Stimulated activated CD8-positive, alpha-beta memory T cell treated with anti-CD3 and anti-CD28 coated beads, Interleukin-12 subunit alpha, Interleukin-12 subunit beta, amount 100 ng/mL, for 4 hours (primary cell): ENCODE data around the gene MFAP3.
"Not testable (repeated sequence)": the region's sequence is repeated elsewhere in the genome, so short reads cannot be mapped to it uniquely, and the experiment has no call there.

Source experiments
- DNase-seq: peaks from one replicate; pipeline ENCODE4 v3.0.0-alpha.2; 2020; ENCODE audit warnings: low read depth

Gene MFAP3

DNA sequence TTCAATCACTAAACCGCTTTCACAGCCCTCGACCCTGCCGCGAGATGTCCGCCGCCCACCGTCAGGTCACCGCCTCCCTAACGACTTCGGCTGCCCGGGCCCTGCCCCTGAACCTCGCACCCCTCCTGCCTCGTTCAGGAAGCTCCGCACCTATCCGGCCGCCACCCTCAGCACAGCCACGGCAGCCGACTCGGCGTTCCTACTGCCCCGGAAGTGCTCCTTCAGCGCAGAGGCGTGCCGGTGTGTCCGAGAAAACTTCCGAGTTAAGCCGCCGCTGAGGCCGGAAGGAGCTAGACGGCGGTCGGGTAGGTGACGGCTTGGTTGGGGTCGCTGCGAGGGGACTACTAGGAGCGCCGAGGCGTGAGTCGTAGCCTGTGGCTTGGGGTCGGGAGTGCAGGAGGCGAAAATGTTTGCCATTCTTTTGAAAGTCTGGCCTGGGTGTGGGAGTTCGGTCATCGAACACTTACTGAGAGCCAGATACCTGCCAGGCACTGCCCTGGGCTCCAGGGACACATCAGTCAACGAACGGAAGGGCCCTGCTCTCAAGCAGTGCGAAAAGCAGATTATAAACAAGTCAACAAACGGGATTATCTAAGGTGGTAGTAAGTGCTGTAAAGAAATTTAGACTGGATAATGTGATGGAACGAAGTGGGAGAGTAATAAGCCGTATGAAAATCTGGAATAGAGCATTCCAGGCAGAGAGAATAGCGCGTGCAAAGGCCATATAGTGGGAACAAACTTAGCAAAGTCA, at the start of gene MFAP3, which contains the start of gene FAM114A2:
MFAP3 (plus strand) TSS at position 261 of the 751 bp plus-strand sequence. CDS start 10,756 bp downstream, outside the sequence.
FAM114A2 (minus strand) TSS at position 204 of the 751 bp plus-strand sequence. CDS start 3,957 bp downstream, outside the sequence.
- DNase-seq = peak; percentile 78

- no peak for DNase-seq
Measured at GRCh38 chr5:153991168-153991567, 47.6 kb upstream of the MFAP3 start.

- no peak for DNase-seq
Measured at GRCh38 chr5:153998010-153998409, 40.8 kb upstream of the MFAP3 start.

DNA sequence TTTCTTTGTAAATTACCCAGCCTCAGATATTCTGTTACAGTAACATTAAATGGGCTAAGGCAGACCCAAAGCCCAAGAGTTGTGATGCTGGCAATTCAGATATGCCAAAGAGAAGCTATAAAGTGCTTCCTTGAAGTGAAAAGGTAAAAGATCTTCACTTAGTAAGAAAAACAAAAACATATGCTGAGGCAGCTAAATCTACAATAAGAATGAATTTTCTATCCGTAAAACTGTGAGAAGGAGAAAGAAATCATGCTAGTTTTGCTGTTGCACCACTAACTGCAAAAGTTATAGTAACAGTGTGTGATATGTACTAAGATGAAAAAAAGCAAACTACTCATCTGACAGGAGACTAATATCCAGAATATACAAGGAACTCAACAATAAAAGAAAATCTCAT, 40.0 kb upstream of the MFAP3 start:
- DNase-seq = no peak

DNA sequence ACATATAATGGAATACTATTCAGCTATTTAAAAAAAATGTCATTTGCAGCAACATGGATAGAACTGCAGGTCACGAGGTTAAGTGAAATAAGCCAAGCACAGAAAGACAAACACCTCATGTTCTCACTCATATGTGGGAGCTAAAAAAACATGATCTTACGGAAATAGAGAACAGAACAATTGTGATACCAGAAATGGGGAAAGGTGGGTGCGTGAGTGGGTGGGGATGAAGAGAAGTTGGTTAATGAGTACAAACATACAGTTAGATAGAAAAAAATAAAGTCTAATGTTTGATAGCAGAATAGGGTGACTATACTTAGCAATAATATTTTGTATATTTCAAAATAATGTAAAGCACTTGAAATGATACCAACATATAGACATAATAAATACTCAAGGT, 38.8 kb upstream of the MFAP3 start:
- no peak for DNase-seq

- DNase-seq = no peak
Measured at GRCh38 chr5:154000703-154001102, 38.1 kb upstream of the MFAP3 start.

DNA sequence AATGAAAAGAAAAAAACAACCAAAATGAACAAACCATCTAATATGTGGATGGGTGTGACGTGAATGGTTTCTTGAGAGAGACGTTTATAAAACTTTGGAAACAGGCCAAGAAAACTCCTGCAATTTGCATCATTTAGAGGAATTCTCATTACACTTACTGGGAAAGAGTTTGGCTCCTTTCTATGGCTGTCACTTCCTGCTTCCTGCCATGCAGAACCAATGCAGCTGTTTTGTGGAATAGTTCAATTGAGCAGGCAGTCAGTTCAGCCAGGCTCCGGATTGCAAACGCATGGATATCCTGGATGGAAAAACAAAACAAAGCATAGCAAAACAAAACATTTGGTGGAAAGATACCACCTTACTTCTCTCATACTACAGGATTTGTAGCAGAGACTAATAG, 36.7 kb upstream of the MFAP3 start:
- no peak for DNase-seq

GRCh38 chr5:154002511-154003020, 36.2 kb upstream of the MFAP3 start:
- DNase-seq = no peak

DNA sequence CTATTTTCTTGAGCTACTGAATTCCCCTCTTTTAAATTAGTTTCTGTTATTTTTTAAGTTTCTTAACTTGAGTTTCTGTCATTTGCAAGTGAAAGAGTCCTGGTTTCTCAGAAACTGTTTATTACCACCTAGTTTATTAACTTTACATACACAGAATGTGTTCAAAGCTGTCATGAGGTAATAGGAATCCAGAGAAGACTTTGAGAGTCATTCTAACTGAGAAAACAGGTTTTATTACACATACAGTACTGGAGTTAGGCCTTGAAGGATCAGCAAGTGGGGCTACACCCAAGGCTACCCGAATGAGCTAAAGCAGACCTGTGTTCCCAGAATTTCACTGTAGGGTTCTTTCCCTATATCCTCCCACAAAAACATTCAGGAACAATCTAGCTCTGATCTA, 33.1 kb upstream of the MFAP3 start:
- no peak for DNase-seq

DNA sequence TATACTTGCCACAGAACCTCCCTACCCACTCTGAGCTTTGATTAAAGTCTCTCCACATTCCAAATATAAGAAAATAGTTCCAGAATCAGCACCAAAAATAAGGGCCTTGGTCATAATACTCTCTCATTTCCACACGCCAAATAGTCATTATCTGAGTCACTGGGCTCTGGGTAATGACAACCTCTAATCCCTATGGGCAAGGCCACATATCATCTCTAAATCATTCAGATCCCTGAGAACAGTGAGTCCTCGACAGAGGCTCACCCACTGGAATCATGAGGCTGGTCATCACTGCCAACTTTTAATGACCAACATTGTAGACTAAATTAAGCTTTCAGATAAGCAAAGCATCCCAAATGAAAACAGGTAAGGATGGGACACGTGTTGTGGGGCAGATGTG, 28.1 kb upstream of the MFAP3 start:
- no peak for DNase-seq

DNA sequence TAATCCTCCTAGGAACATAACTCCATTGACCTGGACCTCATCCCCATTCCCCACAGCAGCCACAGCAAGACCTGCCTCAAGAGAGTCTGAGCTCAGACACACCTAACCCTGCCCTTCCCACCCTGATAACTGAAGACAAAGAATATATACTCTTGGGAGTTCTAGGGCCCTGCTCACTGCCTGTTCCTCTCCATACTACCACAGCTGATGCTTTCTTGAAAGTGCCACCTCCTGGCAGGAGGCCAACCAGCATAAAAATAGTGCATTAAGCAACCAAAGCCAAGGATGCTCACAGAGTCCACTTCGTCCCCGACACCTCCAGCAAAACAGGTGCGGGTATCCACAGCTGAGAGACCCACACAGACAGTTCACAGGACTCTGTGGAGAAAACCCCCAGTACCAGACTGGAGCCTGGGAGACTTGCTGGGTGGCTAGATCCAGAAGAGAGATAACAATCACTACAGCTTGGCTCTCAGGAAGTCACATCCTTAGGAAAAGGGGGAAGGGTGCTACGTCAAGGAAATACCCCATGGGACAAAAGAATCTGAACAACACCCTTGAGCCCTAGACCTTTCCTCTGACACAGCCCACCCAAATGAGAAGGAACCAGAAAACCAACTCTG, 23.6 kb upstream of the MFAP3 start:
- DNase-seq = no peak

DNA sequence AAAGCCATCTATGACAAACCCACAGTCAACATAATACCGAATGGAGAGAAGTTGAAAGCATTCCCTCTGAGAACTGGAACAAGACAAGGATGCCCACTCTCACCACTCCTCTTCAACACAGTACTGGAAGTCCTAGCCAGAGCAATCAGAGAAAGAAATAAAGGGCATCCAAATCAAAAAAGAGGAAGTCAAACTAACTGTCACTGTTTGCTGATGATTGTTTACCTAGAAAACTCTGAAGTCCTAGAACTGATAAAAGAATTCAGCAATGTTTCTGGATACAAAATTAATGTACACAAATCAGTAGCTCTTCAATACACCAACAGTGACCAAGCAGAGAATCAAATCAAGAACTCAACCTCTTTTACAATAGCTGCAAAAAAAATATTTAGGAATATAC, 19.8 kb upstream of the MFAP3 start:
- not testable (repeated sequence) for DNase-seq

DNA sequence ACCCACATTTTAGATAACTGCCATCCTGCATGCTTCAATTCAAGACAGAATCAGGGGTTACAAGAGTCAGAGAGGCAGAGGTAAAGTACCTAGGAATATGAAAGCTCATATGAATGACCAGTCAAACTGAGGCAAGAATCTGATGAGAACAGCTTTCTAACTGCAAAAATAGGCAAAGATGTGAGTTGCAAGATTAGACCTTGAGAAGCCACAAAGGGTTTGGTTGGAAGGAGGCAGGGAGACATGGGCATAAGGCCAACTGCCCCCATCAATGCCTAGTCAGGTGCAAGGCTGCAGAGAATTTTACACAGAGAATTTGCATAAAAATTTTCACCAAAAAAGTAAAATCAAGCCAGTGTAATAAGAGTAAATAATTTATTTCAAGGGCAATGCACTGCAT, 12.8 kb upstream of the MFAP3 start:
- no peak for DNase-seq

DNA sequence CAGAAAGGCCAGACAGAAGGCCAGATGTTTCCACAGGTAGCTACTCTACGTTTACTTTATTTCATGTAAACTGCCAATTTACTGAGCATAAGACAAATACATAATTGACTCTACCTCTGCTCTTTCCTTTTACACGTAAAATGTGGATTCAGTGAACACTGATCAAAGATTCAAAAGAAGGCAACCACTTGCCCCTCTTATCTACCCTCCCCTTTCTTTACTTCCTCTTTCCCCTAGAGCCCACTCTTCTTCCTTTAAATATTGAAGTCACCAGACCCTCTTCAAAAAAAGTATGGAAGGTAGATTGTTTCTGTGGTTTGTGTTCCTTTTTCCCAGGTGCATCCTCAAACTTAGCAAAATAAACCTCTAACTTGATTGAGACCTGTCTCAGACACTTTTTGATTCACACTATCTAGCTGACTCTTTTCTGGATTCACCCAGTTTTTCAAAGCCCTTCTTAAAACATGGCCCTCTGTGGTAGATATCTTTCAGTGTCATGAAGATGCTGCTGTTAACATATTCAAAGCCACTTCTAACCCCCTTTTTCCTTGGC, 6.8 kb upstream of the MFAP3 start:
- no peak for DNase-seq

DNA sequence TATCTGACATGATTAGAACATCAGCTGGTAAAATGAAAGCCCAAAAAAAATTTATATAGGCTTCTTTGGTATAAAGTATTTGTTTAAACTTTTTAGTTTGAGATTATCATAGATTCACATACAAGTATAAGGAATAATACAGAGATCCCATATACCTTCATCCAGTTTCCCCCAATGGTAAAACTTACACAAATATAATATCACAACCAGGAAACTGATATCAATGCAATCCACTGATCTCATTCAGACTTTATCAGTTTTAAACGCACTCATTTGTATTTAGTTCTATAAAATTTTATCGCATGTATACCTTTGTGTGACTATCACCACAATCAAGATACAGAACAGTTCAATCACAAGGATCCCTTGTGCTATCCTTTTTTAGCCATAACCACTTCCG, 3.8 kb upstream of the MFAP3 start:
- DNase-seq = no peak

- no peak for DNase-seq
Measured at GRCh38 chr5:154038261-154038706, 483 bp upstream of the MFAP3 start.

- no peak for DNase-seq
Measured at GRCh38 chr5:154039458-154039829, 677 bp downstream of the MFAP3 start.

DNA sequence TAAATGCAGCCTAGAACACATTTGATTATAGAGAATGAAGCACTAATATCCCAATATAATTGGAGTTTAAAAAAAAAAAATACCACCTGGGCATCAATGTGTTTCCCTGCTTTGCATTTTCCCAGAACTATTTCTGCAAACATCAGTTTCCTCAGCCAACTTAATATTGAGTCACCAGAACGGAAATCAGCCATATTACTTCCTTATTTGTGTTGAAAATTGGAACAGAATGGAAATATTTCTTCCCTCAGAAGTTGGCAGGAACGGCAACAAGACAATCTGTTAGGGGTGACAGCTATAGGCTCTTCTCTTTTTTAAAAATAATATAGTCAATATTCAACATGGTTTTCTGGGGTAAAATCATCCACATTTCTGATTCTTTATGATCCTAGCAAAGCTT, 4.0 kb downstream of the MFAP3 start:
- no peak for DNase-seq

- DNase-seq = no peak
Measured at GRCh38 chr5:154044099-154044498, 5.3 kb downstream of the MFAP3 start.

GRCh38 chr5:154044581-154044980, 5.8 kb downstream of the MFAP3 start:
- no peak for DNase-seq

- no peak for DNase-seq
Measured at GRCh38 chr5:154046486-154046885, 7.7 kb downstream of the MFAP3 start.

DNA sequence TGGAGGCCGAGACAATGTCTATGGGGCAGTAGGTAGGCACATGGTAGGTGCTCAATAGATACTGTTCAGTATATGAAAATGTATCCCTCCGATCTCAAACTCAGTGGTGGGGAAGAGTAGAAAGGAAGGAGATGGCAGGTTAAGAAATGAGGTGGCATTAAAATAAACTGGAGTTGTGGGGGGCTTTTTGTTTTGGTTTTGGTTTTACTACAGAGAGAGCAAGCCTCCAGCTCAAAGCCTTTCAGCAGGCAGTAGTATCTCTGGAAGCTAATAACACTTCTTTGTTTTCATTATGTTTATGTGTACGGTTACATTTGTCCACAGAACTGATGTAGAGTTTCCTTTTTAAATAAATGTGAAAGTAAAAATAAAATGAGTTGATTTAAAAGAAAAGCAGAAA, 8.6 kb downstream of the MFAP3 start:
- no peak for DNase-seq

GRCh38 chr5:154049636-154050035, 10.9 kb downstream of the MFAP3 start:
- DNase-seq = no peak
